ENCODE measurements around the gene DELE1. TPM values are rescaled to one million over a fixed set of nuclear protein-coding genes. Genes with fewer than 3 reads are reported as not detected.
"Not testable (repeated sequence)": the region's sequence is repeated elsewhere in the genome, so short reads cannot be mapped to it uniquely, and the experiment has no call there.

The DELE1 gene
- total RNA-seq, 2 donors from 2014 or later = 48.6 to 52.2 TPM

GRCh38 chr5:141919218-141920119, 4.2 kb upstream of the DELE1 start:
- H3K27ac Mint-ChIP-seq = no peak overlapping the region
- ATAC-seq (replicated peaks in 1 of 2) (no peak), DNase-seq (no peak)
- H3K9me3 Mint-ChIP-seq = no peaks in the 10 kb centered on the region
- no peak overlapping the region for H3K4me3 Mint-ChIP-seq
- H3K36me3 Mint-ChIP-seq (ENCODE audit: insufficient read depth in 2 of 2) = peaks cover 3 to 4% of the 10 kb centered on the region in 2 donors
- peaks cover 13% of the 10 kb centered on the region for H3K27me3 Mint-ChIP-seq (ENCODE audit: low read depth)
- peaks cover 9% of the 10 kb centered on the region for H3K4me1 Mint-ChIP-seq (ENCODE audit: low read depth)

DNA sequence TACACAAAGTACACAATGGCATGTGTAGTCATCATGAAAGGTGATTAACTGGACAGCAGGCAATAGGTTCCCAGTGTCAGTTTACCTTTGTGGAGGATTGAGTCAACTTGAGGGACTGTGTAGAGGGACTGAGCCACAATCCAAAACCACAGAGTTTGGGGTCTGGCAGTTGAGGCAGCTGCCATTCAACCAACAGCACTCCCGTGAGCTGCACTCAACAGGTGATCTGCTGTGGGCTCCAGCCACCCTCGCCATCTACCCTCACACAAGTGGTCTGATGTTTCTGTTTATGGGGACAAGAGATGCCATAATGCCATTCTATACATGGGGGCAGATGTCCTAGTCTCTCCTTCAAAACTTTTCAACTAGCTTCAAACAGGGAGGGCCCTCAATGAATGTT, 2.9 kb upstream of the DELE1 start:
- no peak for ATAC-seq (replicated peaks in 1 of 2)
- peaks cover 7 to 8% of the 10 kb centered on the region in 2 donors for H3K36me3 Mint-ChIP-seq (ENCODE audit: insufficient read depth in 2 of 2)
- H3K4me1 Mint-ChIP-seq (ENCODE audit: low read depth) = peaks cover 17% of the 10 kb centered on the region
- no peak overlapping the region for H3K4me3 Mint-ChIP-seq
- H3K27ac Mint-ChIP-seq = no peak overlapping the region
- H3K9me3 Mint-ChIP-seq = no peaks in the 10 kb centered on the region
- peaks cover 2% of the 10 kb centered on the region for H3K27me3 Mint-ChIP-seq (ENCODE audit: low read depth)
- no peak for DNase-seq

DNA sequence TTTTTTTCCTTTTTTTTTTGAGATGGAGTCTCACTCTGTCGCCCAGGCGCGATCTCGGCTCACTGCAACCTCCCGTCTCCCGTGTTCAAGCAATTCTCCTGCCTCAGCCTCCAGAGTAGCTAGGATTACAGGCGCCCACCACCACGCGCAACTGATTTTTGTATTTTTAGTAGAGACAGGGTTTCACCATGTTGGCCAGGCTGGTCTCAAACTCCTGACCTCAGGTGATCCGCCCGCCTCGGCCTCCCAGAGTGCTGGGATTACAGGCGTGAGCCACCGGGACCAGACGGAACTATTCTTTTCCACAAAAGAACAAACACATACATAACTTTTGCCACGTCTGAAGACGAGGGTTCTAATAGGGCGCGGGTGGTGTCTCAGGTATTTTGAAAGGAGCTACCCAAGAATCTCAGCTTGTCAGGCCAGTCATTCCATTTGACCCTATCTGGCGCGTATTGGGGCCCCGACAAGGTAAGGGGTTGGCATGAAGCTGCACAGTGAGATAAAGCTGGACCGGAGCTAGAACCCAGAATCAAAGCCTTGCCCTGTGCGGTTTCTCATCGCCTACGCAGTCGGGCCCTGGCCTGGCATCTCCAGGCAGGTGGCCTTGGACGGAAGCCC, 734 bp upstream of the DELE1 start:
- not testable (repeated sequence) for H3K9me3 Mint-ChIP-seq; H3K27me3 Mint-ChIP-seq (ENCODE audit: low read depth); ATAC-seq (replicated peaks in 1 of 2)
- peak overlapping the region; percentile 76 for H3K27ac Mint-ChIP-seq
- peak overlapping the region; percentile 87 to 99 for H3K4me3 Mint-ChIP-seq
- H3K4me1 Mint-ChIP-seq (ENCODE audit: low read depth) = peaks cover 23% of the 10 kb centered on the region
- peaks cover 8 to 11% of the 10 kb centered on the region in 2 donors for H3K36me3 Mint-ChIP-seq (ENCODE audit: insufficient read depth in 2 of 2)
- DNase-seq = peak; percentile 26 to 48

GRCh38 chr5:141926434-141926833, 2.8 kb downstream of the DELE1 start:
- H3K4me3 Mint-ChIP-seq = no peak overlapping the region
- no peak for ATAC-seq (replicated peaks in 1 of 2)
- peaks cover 15 to 23% of the 10 kb centered on the region in 2 donors for H3K36me3 Mint-ChIP-seq (ENCODE audit: insufficient read depth in 2 of 2)
- H3K27me3 Mint-ChIP-seq (ENCODE audit: low read depth) = no peaks in the 10 kb centered on the region
- no peaks in the 10 kb centered on the region for H3K9me3 Mint-ChIP-seq
- no peak overlapping the region for H3K27ac Mint-ChIP-seq
- DNase-seq = no peak
- H3K4me1 Mint-ChIP-seq (ENCODE audit: low read depth) = peaks cover 23% of the 10 kb centered on the region

GRCh38 chr5:141928051-141928450, 4.4 kb downstream of the DELE1 start:
- DNase-seq (no peak), ATAC-seq (replicated peaks in 1 of 2) (no peak)
- H3K27ac Mint-ChIP-seq = no peak overlapping the region
- peaks cover 17 to 26% of the 10 kb centered on the region in 2 donors for H3K36me3 Mint-ChIP-seq (ENCODE audit: insufficient read depth in 2 of 2)
- peaks cover 23% of the 10 kb centered on the region for H3K4me1 Mint-ChIP-seq (ENCODE audit: low read depth)
- H3K4me3 Mint-ChIP-seq = no peak overlapping the region
- no peaks in the 10 kb centered on the region for H3K27me3 Mint-ChIP-seq (ENCODE audit: low read depth)
- no peaks in the 10 kb centered on the region for H3K9me3 Mint-ChIP-seq

DNA sequence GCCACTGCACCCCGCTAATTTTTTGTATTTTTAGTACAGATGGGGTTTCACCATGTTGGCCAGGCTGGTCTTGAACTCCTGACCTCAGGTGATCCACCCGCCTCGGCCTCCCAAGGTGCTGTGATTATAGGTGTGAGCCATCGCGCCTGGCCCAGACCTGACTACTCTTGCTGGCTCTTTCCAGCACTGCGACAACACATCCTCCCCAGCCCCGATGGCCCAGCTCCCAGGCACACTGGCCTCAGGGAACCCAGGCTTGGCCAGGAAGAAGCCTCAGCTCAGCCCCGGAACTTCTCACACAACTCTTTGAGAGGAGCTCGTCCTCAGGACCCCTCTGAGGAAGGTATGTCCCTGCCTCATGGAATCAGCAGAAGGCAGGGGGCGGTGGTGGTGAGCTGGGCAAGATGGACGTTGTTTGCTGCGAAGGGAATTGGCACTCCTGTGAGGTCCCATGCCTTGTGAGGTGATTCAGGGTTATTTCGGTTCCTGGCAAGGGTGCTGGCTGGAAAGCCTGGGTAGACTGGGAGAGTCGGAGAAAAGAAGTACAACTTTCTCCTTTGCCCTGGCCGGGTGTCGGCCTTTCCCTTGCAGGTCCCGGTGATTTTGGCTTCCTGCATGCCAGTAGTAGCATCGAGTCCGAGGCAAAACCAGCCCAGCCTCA, 5.9 kb downstream of the DELE1 start:
- H3K27ac Mint-ChIP-seq = no peak overlapping the region
- H3K9me3 Mint-ChIP-seq = no peaks in the 10 kb centered on the region
- peaks cover 13 to 22% of the 10 kb centered on the region in 2 donors for H3K36me3 Mint-ChIP-seq (ENCODE audit: insufficient read depth in 2 of 2)
- ATAC-seq (replicated peaks in 1 of 2) (no peak), DNase-seq (no peak)
- no peaks in the 10 kb centered on the region for H3K27me3 Mint-ChIP-seq (ENCODE audit: low read depth)
- H3K4me1 Mint-ChIP-seq (ENCODE audit: low read depth) = peaks cover 13% of the 10 kb centered on the region
- no peak overlapping the region for H3K4me3 Mint-ChIP-seq

GRCh38 chr5:141931694-141932093, 8.0 kb downstream of the DELE1 start:
- Mint-ChIP-seq H3K4me3 (no peak overlapping the region), H3K36me3 (ENCODE audit: insufficient read depth in 2 of 2) (peaks cover 9 to 19% of the 10 kb centered on the region in 2 donors), H3K4me1 (ENCODE audit: low read depth) (peaks cover 3% of the 10 kb centered on the region), H3K27me3 (ENCODE audit: low read depth) (no peaks in the 10 kb centered on the region), H3K9me3 (no peaks in the 10 kb centered on the region), H3K27ac (no peak overlapping the region)
- DNase-seq (no peak), ATAC-seq (replicated peaks in 1 of 2) (no peak)

- ATAC-seq (replicated peaks in 1 of 2) (no peak), DNase-seq (no peak)
- Mint-ChIP-seq H3K4me1 (ENCODE audit: low read depth) (no peaks in the 10 kb centered on the region), H3K27me3 (ENCODE audit: low read depth) (no peaks in the 10 kb centered on the region), H3K4me3 (no peak overlapping the region), H3K9me3 (no peaks in the 10 kb centered on the region), H3K36me3 (ENCODE audit: insufficient read depth in 2 of 2) (peaks cover 9 to 20% of the 10 kb centered on the region in 2 donors), H3K27ac (no peak overlapping the region)
Observed at GRCh38 chr5:141933151-141933550, 9.5 kb downstream of the DELE1 start.

- Mint-ChIP-seq H3K27ac (no peak overlapping the region), H3K36me3 (ENCODE audit: insufficient read depth in 2 of 2) (peaks cover 9 to 16% of the 10 kb centered on the region in 2 donors), H3K4me1 (ENCODE audit: low read depth) (no peaks in the 10 kb centered on the region), H3K27me3 (ENCODE audit: low read depth) (no peaks in the 10 kb centered on the region), H3K9me3 (no peaks in the 10 kb centered on the region), H3K4me3 (no peak overlapping the region)
- no peak for ATAC-seq (replicated peaks in 1 of 2)
- no peak for DNase-seq
Observed at GRCh38 chr5:141934099-141934844, 10.6 kb downstream of the DELE1 start.

DNA sequence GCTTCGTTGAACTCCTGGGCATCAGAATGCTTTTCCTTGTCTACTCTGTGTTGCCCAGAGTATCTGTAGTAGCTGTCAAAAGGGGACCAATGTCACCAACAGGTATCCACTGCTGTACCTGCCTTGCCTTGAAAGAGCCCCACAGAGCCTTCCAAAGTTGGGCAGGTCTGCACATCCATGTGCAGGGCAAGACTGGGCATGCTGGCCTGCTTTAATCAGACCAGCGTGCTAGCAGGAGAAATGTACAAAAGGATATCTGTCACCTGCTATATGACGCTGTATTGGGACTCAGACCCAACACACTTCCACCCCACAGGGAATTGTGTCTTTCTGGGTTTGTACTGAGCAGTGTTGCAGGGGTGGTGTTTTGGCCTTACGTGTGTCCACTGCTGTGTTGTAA, 11.9 kb downstream of the DELE1 start:
- ATAC-seq (replicated peaks in 1 of 2) (no peak), DNase-seq (no peak)
- Mint-ChIP-seq H3K4me1 (ENCODE audit: low read depth) (no peaks in the 10 kb centered on the region), H3K4me3 (no peak overlapping the region), H3K27me3 (ENCODE audit: low read depth) (no peaks in the 10 kb centered on the region), H3K36me3 (ENCODE audit: insufficient read depth in 2 of 2) (peaks cover 9 to 16% of the 10 kb centered on the region in 2 donors), H3K9me3 (no peaks in the 10 kb centered on the region), H3K27ac (no peak overlapping the region)

- Mint-ChIP-seq H3K27ac (no peak overlapping the region), H3K4me3 (no peak overlapping the region), H3K27me3 (ENCODE audit: low read depth) (no peaks in the 10 kb centered on the region), H3K4me1 (ENCODE audit: low read depth) (no peaks in the 10 kb centered on the region), H3K36me3 (ENCODE audit: insufficient read depth in 2 of 2) (peaks cover 0 to 4% of the 10 kb centered on the region in 2 donors), H3K9me3 (no peaks in the 10 kb centered on the region)
- no peak for ATAC-seq (replicated peaks in 1 of 2)
- no peak for DNase-seq
Observed at GRCh38 chr5:141940695-141941271, 17.1 kb downstream of the DELE1 start.

DNA sequence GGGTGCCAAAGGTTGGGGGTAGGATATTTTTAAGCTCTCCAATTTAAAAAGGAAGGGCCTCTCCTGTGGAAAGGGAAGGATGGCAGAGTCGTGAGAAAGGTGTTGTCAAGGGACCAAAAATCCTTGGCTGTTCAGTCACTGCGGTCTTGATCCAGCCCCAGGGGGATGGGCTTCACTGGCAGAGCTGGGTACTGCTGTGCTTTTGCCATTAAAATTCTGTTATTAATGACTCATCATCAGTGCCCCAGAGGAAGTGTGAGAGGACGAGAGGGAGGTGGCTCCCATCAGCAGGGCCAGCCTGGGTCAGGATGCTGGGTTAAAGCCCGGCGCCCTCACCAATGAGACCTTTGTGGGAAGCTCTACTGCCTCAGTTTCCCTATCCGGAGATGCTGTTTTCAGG, 17.6 kb downstream of the DELE1 start:
- DNase-seq (no peak), ATAC-seq (replicated peaks in 1 of 2) (no peak)
- Mint-ChIP-seq H3K4me1 (ENCODE audit: low read depth) (no peaks in the 10 kb centered on the region), H3K27ac (no peak overlapping the region), H3K36me3 (ENCODE audit: insufficient read depth in 2 of 2) (peaks cover 0 to 2% of the 10 kb centered on the region in 2 donors), H3K4me3 (no peak overlapping the region), H3K9me3 (no peaks in the 10 kb centered on the region), H3K27me3 (ENCODE audit: low read depth) (no peaks in the 10 kb centered on the region)

Data from activated T-cell treated with anti-CD3 and anti-CD28 coated beads, Interleukin-2, amount 50 U/mL, for 72 hours (primary cell).